GF-D8 (cell line): ENCODE results near the gene CLEC9A.

ENCODE experiments used
- DNase-seq: peaks from one replicate; lab custom pipeline; 2025; lab: John Stamatoyannopoulos, UW

Gene CLEC9A

DNA sequence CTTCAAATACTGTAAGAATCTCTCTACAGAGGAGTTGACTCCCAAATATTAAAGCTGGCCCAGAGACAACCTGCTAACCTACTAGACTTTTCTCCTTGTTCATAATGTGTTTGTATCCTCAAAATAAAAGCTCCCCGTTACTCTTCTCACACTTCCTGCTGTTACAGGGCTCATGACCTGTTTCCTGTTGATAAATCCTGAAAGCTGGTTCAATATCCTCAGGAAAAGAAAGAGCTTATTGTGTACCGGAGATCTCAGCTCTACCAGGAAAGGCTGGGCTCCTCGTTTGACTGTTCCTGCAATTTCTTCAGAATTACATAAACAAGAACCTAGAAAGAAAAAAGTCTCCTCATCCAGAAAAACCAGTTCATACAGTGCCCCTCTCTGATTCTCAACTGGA, 37.5 kb downstream of the CLEC9A start:
- no peak for DNase-seq

DNA sequence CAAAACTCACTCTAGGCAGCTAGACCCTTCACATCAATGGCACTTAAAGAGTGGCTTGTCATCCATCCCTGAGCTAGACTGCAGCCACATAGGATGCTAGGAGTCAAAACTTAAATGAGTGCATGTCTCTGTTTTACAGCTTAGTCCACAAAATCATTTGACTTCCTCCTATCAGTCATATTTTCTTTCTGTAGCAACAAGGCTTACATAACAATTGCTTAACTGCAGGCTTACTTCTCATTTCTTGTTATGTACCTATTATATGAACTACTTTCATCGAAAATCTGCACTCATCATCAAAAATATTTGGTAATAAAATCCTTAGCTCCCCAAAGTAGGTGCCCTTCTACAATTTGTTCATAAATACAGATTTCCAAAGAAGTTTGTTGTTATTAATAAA, 38.2 kb downstream of the CLEC9A start:
- DNase-seq: peak; percentile 70

DNA sequence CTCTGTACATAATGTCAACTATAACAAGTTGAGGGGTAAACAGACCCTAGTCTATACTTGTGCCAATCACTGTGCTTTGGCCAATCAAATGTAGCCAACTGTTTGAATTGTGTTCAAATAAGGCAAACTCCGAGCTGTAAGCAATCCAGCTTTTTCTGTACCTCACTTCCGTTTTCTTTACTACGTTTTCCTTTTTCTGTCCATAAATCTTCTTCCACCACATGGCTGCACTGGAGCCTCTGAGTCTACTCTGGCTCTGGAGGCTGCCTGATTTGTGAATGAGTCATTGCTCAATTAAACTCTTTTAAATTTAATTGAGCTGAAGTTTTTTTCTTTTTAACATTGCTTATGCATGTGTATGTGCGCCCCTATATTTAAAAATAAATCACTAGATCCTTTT, 38.6 kb downstream of the CLEC9A start:
- DNase-seq: peak; percentile 52

DNA sequence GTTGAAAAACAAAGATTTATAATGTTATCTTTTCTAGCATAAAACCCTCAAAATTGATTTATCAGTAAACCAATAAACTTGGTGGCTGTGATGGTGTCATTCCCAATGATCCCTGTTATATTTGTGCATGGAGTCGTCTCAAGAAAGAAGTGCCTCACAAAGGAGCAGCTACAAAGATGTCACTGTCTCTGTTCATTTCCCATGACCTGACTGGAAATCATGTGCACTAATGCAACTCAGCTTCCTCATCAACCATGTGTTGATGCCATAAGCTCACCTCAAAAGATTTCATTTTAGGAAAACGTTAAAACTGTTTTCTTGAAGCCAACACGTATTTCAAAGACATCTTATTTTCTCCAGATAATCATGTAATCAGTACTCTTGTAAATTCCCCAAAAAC, 39.5 kb downstream of the CLEC9A start:
- no peak for DNase-seq

DNA sequence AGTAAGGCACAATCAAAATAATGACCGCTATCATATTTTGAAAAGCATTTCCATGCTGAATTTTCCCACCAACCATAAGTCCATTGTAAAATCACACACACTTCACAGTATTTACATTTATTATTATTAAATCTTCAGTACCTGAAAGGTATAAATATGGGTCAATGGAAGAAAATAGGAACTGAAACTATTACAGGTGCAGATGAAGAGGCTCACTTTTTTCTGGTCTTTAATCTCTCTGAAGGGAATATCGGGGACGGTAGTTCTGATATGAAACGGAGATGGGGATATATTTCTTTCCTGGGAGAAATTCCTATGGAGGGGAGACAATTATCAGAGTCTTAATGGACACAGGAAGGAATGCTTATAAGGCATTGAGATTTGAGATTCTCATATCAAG, 39.9 kb downstream of the CLEC9A start:
- DNase-seq: no peak

DNA sequence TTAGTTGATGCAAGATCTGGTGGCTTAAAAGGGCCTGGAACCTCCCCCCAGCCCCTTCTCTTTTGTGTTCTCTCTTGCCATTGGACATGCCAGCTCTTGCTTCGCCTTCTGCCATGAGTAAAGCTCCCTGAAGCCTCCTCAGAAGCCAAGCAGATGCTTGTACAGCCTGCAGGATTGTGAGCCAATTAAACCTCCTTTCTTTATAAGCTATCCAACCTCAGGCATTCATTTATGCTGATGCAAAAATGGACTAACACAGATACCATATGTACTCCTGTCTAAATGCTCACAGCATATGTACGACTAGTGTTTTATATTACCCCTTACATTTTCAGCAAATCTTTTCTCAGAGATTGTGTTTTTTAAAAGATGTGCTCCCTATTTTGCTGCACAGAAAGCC, 41.6 kb downstream of the CLEC9A start:
- DNase-seq: no peak

DNA sequence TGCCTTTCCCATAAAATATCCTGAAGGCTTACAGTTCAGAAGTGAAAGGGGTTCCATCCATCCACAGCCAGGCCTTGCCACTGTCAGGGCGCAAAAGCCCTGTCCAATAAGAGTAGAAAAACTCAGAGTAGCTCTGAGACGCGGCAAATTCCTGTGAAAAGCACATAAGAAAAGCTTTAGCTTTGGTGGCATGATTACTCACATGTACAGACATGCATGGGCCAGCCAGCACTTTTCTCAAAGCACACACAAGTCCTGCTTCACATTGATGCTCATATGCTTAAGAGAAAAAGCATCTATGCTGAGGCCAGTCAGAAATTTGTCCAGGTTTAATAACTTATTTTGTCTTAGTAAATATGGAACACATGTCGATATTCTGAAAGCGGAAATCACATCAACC, 42.8 kb downstream of the CLEC9A start:
- DNase-seq: no peak

DNA sequence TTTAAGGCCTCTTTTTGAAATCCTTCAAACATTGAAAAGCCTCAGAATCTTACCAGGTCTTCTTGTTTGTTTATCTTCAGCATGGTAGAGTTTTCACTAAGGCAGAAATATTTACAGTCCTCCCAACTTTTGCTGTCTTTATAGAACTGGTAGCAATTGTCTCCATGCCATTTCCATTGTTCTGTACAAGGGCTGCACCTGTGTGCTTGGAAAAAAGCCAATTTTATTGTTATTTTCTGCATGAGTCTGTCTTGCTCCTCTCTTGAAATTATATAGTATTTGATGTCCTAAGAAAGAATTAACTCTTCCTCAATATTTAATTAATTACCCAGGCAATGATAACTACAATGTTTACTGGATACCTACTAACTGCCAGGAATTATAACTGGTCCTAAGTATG, 45.0 kb downstream of the CLEC9A start:
- no peak for DNase-seq

DNA sequence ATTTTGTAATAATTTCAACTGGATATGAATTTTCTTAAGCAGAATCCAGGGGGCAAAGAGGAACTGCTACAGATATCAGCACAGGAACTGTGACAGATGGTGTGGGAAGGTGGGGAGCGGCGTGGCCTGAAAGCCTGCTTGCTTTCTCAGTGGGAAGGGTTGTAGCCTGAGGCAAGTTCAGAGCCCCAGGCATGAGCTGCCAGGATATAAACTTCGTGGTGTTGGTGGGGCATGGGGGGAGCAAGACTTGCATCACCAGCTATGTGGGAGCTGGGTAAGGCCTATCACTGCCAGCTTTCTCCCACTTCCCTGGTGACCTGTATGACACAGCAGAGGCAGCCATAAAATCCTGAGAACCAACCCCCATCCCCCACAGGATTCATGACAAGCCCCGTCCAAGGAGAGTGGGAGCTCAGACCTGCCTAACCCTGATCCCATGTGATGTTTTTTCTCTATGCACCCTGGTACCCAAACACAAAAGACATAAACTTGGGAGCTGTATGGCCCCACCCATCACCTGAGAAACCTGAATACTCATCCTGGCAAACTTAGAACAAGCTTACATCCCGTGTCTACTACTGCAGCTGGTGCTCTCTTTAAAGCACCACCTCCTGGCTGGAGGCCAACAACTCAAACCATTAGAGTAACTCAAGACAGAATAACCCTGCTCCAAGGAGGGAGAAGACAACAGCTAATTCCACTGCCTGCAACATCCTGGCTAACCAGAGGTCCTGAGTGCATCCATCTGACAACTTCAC, 51.8 kb downstream of the CLEC9A start:
- no peak for DNase-seq

DNA sequence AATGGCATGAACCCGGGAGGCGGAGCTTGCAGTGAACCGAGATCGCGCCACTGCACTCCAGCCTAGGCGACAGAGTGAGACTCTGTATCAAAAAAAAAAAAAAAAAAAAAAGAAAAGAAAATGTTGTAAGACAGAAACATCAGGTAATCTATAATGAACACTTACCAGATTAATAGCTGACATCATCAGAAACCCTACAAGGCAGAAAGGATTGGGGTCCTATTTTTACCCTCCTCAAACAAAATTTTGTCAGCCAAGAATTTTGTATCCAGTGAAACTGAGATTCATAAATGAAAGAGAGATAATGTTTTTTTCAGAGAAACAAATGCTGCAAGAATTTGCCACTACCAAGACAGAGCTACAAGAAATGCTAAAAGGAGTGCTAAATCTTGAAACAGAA, 54.3 kb downstream of the CLEC9A start:
- no peak for DNase-seq

DNA sequence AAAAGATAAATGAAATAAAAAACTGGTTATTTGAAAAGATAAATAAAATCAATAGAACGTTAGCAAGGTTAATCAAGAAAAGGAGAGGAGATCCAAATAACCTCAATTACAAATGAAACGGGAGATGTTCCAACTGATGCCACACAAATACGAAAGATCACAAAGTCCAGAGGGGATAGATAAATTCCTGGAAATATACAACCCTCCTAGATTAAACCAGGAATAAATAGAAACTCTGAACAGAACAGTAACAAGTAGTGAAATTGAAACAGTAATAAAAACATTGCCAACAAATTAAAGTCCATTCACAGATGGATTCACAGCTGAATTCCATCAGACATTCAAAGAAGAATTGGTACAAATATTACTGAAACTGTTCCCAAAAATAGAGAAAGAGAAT, 55.9 kb downstream of the CLEC9A start:
- DNase-seq: no peak

DNA sequence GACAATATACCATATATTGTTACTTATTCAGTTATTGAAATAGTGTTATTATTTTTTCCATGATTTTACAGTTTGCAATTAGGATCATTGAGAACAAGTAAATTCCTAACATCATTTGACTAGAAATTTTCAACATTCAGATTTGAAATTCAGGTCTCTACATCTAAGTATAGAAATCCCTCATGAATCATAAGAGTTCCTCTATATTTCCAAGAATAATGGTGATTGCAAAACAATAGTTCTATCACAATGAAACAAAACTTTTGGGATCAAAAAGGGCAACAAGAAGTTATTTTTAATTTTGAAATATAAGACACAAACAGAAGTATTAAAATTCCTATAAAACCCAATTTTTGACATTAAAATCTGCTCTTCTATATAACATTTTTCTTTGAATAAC, 57.5 kb downstream of the CLEC9A start:
- no peak for DNase-seq

DNA sequence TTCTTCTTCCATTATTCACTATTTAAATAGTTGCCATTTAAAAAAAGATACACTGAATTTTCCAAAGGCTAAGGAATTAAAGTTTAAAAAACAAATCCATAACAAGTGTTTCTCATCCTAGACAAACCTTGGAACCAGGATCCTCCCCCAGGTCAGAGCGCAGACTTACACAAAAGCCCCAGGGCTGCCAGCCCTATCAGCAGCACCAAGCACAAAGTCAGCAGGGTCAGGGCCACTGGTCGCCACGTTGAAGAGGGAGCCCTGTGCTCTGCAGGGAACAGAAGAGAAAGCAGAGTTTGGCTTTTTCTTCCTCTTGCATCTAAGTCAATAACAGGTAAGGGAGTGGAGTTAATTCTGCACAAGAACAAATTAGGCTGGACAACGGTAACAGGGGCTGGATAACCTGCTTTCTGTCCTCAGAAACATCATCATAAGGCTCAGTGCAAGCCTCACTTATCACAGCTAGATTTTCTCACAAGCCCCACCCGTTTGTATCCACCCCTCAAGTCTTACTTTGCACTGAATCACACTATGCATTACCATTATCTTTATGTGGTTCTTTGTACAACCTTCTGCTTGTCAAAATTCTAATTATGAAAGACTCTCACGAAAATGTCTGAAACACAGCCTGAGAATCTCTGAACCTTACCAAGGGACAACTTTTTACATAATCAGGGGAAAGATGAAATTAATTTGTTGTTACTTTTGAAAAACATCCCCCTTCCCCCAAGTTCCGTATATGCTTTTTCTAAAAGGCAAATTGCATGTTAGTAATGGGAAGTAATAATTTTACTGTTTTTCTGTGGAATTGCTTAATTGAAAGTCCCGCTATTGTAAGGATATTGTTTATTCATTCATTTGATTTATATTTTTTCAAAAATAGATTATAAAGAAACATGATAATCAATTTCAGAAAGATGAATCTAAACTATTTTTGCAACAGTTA, 58.7 kb downstream of the CLEC9A start:
- no peak for DNase-seq

DNA sequence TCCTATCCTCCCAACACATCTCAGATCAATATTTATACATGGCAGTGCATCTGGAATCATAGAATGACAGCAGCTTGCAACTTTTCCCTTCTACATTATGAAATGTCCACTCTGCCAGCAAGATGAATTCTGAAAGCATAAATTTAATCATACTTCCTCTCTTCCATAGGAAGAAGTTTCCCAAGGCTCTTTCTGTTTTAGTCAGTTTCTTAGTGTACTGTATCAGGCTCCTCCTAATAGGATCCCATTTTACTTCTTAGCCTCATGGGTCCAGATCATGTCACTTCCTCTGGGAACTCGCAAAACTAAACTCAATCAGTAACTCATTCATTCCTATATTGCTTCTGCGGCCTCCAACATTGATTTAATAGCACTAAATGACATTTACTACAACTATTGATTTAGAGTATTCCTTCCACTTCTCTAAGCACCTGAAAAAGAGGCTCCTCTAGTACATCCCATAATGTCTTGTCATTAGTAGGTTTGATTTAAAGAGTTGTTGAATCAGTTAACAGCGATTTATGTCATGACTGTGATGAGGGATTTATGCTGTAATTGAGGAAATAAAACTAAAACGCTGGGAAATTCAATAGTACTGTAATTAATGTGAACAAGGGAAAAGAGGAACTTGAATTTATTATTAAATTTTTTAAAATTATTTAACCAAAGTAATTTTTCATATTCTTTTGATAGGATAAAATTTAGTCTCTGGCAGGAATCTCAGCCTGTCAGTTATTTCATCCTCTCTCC, 64.3 kb downstream of the CLEC9A start:
- DNase-seq: no peak

DNA sequence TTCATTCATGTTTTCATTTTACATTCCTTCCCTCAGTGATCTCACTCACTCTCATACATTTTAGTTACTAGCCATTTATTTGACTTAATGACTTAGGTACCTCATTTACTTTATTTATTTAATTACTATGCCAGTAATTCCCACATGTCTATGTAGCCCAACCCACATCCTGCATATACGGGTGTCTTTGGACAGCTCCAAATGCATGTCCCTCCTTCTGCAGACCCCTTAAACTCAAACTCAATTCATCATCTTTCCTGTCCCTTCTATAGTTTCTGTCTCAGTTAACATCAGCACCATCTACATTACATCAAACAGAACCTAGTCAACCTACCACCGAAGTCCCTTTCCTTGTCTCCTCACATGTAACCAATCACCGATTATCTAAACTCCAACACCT, 65.5 kb downstream of the CLEC9A start:
- no peak for DNase-seq

DNA sequence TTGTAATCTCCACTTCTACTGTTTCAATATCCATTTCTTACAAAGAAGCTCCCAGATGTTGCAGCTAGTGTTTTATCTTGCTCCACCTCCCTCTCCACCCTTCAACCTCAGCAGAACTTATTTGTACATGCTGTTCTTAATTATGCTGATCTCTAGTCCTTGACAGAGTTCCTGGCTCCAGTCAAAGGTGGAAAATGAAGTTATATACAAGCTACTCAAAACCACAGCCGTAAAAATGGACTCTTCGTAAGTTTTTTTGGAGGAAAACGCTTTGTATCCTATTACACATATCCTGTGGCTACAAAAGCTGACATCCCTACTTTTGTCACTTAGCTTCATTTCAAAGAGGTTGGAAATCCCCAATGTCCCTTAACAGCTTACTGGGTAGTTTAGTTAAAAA, 67.0 kb downstream of the CLEC9A start:
- DNase-seq: no peak

DNA sequence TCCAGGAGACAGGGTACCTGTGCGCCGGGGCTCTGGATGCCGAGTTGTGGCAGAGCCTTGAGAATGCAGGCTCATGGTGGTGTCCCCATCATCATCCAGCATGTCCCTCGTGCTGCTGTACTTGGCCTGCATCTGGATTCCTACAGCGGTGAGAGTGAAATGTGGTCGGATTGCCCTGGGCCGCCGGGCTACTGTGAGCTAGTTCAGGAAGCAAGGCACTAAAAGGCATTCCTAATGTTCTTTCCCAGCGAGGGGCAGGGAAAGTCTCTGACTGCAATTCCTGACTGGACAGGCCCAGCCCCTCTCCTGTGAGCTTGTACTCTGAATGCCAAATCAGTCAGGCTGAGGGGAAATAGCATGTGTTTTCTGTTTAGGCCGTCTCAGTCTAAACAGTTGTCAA, 68.3 kb downstream of the CLEC9A start, which contains the start of gene CLEC1A:
TSS of gene CLEC1A (minus strand) at position 195 of the 400 bp plus-strand sequence. CDS start at position 132, 63 bp downstream.
- no peak for DNase-seq

DNA sequence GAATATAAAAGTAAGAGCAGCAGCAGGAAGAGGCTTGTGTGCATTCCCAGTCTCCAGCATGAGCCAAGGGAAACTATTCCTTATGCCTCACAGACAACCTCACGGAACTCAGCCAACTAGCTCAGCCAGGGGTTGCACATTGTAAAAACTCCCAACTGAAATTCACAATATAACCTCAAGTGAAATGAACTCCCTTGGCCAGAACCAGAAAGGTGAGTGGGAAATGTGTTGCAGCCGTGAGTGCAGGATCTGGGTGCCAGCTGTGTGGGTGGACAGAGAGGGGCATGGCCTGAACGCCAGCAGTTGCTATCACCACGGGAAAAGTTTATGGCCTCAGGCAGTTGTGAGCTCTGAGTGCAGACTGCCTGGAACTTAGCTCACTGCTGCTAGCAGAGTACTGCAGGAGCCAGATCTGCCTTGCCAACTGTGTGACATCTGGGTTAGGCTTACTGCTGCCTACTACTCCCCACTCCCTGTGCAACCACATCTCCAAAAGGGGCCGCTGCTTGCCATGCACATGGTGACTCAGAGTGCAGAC, 70.6 kb downstream of the CLEC9A start:
- no peak for DNase-seq

DNA sequence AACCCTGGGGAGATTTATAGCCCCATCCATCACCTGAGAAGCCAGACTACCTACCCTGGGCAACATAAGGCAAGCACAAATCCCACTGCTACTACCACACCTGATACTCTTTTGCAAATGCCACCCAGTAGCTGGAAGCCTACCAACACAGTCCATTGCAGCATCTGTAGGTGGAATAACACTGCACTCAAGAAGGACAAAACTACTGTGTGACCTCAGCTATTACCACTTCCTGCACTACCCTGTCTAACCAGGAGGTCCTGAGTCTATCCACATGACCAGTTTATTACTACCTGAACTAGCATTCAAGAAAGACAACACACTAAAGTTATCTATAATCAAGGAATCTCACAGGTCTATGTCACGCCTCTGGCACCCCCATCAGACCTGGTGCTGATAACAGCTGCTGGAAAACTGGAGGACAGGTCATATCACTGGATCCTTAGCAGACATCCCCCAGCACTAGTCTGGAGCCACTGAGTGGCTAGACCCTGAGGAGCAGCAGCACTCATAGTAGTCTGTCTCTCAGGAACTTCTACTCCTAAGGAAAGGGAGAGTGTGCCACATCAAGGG, 71.3 kb downstream of the CLEC9A start:
- DNase-seq: no peak

DNA sequence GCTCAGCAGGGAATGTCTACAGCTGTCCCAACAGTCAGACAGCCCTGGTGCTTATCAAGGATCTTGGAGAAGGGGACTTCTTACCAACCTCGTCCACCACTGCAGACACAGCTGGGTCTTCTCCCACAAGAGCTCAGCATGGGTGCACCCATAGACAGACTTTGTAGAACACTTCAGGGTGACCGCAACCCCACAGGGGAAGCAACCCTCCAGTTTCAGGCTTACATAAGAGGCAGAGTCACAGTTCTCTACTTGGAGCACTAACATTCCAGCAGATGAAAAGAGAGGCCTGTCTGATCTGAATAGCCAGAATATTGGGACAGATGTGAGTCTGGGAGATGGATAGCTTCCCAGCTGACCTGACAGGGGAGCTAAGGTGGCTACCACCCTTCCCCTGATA, 71.8 kb downstream of the CLEC9A start:
- no peak for DNase-seq

DNA sequence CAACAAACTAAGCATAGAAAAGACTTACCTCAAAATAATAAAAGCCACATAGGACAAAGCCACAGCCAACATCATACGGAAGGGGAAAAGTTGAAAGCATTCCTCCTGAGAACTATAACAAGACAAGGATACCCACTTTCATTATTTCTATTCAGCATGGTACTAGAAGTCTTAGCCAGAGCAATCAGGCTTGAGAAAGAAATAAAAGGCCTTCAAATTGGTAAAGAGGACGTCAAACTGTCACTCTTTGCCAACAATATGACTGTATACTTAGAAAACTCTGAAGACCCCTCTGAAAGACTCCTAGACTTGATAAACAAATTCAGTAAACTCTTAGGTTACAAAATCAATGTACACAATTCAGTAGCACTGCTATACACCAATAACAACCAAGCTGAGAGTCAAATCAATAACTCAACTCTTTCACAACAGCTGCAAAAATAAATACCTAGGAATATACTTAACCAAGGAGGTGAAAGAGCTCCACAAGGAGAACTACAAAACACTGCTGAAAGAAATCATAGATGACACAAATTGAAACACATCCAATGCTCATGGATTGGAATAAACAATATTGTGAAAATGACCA, 79.9 kb downstream of the CLEC9A start:
- no peak for DNase-seq
